AG04449 (cell line): ENCODE measurements around the gene KCNJ15.
"Not testable (repeated sequence)": the region's sequence is repeated elsewhere in the genome, so short reads cannot be mapped to it uniquely, and the experiment has no call there.

Source experiments
- CTCF ChIA-PET: fragments of 350-600 bp; formaldehyde crosslinking; extraction: SDS; loops from one replicate; lab custom pipeline; 2021; ENCODE audit warnings: antibody characterized with exemption; lab: Yijun Ruan, JAX
- POLR2A ChIA-PET: fragments of 400-600, 350-600 bp; formaldehyde crosslinking; extraction: SDS; loops from one replicate; lab custom pipeline; 2020; ENCODE audit warnings: antibody characterized with exemption, inconsistent platforms; lab: Yijun Ruan, JAX
- DNase-seq: peaks from one replicate; pipeline ENCODE4 v3.0.0-alpha.2; 2010; ENCODE audit warnings: low read depth, low spot score
- H3K4me3 ChIP-seq: 2 replicates; pipeline ENCODE4 v1.5.1; 2011; ENCODE audit warnings: low read depth, mild to moderate bottlenecking, control low read depth, low read length
- TF ChIP-seq, protein P1 (sequence below): IDR thresholded peaks from one replicate; pipeline ENCODE4 v1.5.1; 2011; ENCODE audit warnings: mild to moderate bottlenecking, moderate library complexity, low read length, control low read depth, inconsistent platforms; ENCODE audit not compliant: insufficient read depth; ENCODE audit errors: missing control alignments

Gene KCNJ15

GRCh38 chr21:38234395-38235142 lies 22.2 kb upstream of the KCNJ15 start:
- ChIA-PET POLR2A (interaction anchor here (0.7 kb wide), 1 partner anchor 55 kb away, joined by 3 read pairs; no protein-coding TSS in a partner anchor), CTCF (interaction anchor here (0.6 to 9.2 kb wide), 9 partner anchors 8 to 120 kb away, joined by 3 to 87 read pairs (median 3); no protein-coding TSS in a partner anchor)
- TF ChIP-seq, protein P1, sequence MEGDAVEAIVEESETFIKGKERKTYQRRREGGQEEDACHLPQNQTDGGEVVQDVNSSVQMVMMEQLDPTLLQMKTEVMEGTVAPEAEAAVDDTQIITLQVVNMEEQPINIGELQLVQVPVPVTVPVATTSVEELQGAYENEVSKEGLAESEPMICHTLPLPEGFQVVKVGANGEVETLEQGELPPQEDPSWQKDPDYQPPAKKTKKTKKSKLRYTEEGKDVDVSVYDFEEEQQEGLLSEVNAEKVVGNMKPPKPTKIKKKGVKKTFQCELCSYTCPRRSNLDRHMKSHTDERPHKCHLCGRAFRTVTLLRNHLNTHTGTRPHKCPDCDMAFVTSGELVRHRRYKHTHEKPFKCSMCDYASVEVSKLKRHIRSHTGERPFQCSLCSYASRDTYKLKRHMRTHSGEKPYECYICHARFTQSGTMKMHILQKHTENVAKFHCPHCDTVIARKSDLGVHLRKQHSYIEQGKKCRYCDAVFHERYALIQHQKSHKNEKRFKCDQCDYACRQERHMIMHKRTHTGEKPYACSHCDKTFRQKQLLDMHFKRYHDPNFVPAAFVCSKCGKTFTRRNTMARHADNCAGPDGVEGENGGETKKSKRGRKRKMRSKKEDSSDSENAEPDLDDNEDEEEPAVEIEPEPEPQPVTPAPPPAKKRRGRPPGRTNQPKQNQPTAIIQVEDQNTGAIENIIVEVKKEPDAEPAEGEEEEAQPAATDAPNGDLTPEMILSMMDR, result no peak
- no peak overlapping the region for H3K4me3 ChIP-seq
- no peak for DNase-seq

GRCh38 chr21:38235251-38235650 lies 21.5 kb upstream of the KCNJ15 start:
- ChIA-PET CTCF (interaction anchor here (0.6 to 9.2 kb wide), 11 partner anchors 9 to 120 kb away, joined by 3 to 87 read pairs (median 3); no protein-coding TSS in a partner anchor), POLR2A (interaction anchor here (0.7 kb wide), 1 partner anchor 56 kb away, joined by 3 read pairs; no protein-coding TSS in a partner anchor)
- H3K4me3 ChIP-seq, DNase-seq: not testable (repeated sequence)

GRCh38 chr21:38236232-38236631 lies 20.6 kb upstream of the KCNJ15 start:
- TF ChIP-seq, protein P1, result peak; percentile 13
- DNase-seq, result no peak
- ChIA-PET POLR2A (no interaction called here), CTCF (interaction anchor here (0.6 to 9.2 kb wide), 7 partner anchors 12 to 119 kb away, joined by 3 to 87 read pairs (median 4); no protein-coding TSS in a partner anchor)
- H3K4me3 ChIP-seq, result no peak overlapping the region

GRCh38 chr21:38239672-38240071 lies 17.1 kb upstream of the KCNJ15 start:
- TF ChIP-seq, protein P1, result no peak
- ChIA-PET CTCF (interaction anchor here (0.9 to 2.5 kb wide), 3 partner anchors 21 to 112 kb away, joined by 3 to 18 read pairs (median 7); no protein-coding TSS in a partner anchor), POLR2A (no interaction called here)

GRCh38 chr21:38240129-38240528 lies 16.7 kb upstream of the KCNJ15 start:
- TF ChIP-seq, protein P1, result no peak

More at GRCh38 chr21:38239672-38240071, 17.1 kb upstream of the KCNJ15 start:
- no peak overlapping the region for H3K4me3 ChIP-seq
- DNase-seq, result no peak

DNA sequence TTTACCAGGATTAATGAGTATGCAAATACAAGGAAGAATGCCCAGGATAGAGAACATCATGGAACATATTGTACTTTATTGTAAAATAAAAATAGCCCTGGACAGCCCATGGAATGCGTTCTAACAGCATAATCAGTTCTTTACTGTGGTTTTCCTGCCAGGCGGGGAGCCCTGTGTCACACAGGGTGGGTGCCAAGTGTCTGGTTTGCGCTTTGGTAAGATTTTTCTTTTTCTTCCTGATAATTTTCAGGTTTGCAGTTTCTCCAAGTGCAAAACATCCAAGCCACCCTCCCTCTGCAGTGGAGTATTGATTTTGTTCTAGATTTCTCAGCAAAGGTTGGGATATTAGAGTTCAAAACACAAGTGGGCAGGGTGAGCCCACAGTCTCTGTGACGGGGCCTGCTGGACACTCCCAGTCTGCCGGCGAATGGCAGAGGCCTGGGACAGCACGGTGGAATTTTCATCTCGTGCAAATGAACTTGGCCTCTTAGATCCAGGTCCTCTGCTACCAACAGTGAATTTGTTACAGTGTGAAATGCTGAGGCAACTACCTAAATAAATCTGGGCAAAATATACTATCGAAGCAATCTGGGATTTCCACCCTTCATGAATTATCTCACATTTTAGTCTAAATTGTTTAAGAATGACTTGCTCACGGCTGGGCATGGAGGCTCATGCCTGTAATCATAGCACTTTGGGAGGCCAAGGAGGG lies 15.6 kb upstream of the KCNJ15 start:
- H3K4me3 ChIP-seq, result no peak overlapping the region
- POLR2A ChIA-PET, result interaction anchor here (0.6 kb wide), 1 partner anchor 423 kb away, joined by 4 read pairs; no protein-coding TSS in a partner anchor
- DNase-seq, result no peak
- TF ChIP-seq, protein P1, result no peak
- CTCF ChIA-PET, result interaction anchor here (2.5 kb wide), 1 partner anchor 111 kb away, joined by 7 read pairs; no protein-coding TSS in a partner anchor

More at GRCh38 chr21:38240129-38240528, 16.7 kb upstream of the KCNJ15 start:
- H3K4me3 ChIP-seq, result no peak overlapping the region
- CTCF ChIA-PET, result interaction anchor here (0.9 to 2.5 kb wide), 3 partner anchors 21 to 112 kb away, joined by 3 to 18 read pairs (median 7); no protein-coding TSS in a partner anchor
- DNase-seq, result no peak
- POLR2A ChIA-PET, result no interaction called here
